H9 (cell line): Measurements from ENCODE around the gene NOTCH1. TPM values are rescaled to one million over a fixed set of nuclear protein-coding genes. Genes with fewer than 3 reads are reported as not detected.

ENCODE experiments used
- DNase-seq: peaks from one replicate; pipeline ENCODE4 v3.0.0-alpha.2; 2017
- H2AFZ ChIP-seq: one replicate; pipeline ENCODE4 v1.6.1; 2013; ENCODE audit warnings: mild to moderate bottlenecking, low read length, control low read depth, moderate library complexity
- H2AK5ac ChIP-seq: 2 replicates; pipeline ENCODE4 v1.6.1; 2013; ENCODE audit warnings: low read length, control low read depth, mixed read lengths; ENCODE audit not compliant: insufficient read length
- H2BK120ac ChIP-seq: one replicate; pipeline ENCODE4 v1.6.1; 2013; ENCODE audit warnings: low read depth, mild to moderate bottlenecking, low read length, control low read depth, inconsistent platforms; ENCODE audit not compliant: poor library complexity, severe bottlenecking
- H2BK12ac ChIP-seq: 2 replicates; pipeline ENCODE4 v1.6.1; 2013; ENCODE audit warnings: low read length, control low read depth, mixed read lengths, low read depth; ENCODE audit not compliant: insufficient read length
- H2BK15ac ChIP-seq: 2 replicates; pipeline ENCODE4 v1.6.1; 2013; ENCODE audit warnings: low read depth, low read length, control low read depth
- H2BK20ac ChIP-seq: one replicate; pipeline ENCODE4 v1.6.1; 2013; ENCODE audit warnings: low read depth, mild to moderate bottlenecking, low read length, control low read depth, inconsistent platforms; ENCODE audit not compliant: poor library complexity, severe bottlenecking
- H2BK5ac ChIP-seq: 2 replicates; pipeline ENCODE4 v1.6.1; 2013; ENCODE audit warnings: low read length, control low read depth, mixed read lengths; ENCODE audit not compliant: insufficient read length
- H3K14ac ChIP-seq: 2 replicates; pipeline ENCODE4 v1.6.1; 2013; ENCODE audit warnings: low read length, control low read depth; ENCODE audit not compliant: insufficient read depth
- H3K18ac ChIP-seq: 2 replicates; pipeline ENCODE4 v1.6.1; 2013; ENCODE audit warnings: low read depth, mild to moderate bottlenecking, mixed read lengths, low read length, control low read depth; ENCODE audit not compliant: insufficient read length
- H3K23ac ChIP-seq: 2 replicates; pipeline ENCODE4 v1.6.1; 2013; ENCODE audit warnings: low read length, control low read depth, mixed read lengths, low read depth; ENCODE audit not compliant: insufficient read length
- H3K23me2 ChIP-seq: 2 replicates; pipeline ENCODE4 v1.6.1; 2013; ENCODE audit warnings: low read depth, mild to moderate bottlenecking, mixed read lengths, low read length, control low read depth; ENCODE audit not compliant: insufficient read length, poor library complexity, severe bottlenecking
- H3K27ac ChIP-seq: 2 replicates; pipeline ENCODE4 v1.5.1; 2013; ENCODE audit warnings: low read length, control low read depth, mixed read lengths, low read depth; ENCODE audit not compliant: insufficient read length
- H3K27me3 ChIP-seq: 2 replicates; pipeline ENCODE4 v1.6.1; 2013; ENCODE audit warnings: low read length, control low read depth, inconsistent platforms; ENCODE audit not compliant: insufficient read depth
- H3K4ac ChIP-seq: 2 replicates; pipeline ENCODE4 v1.6.1; 2013; ENCODE audit warnings: low read depth, mild to moderate bottlenecking, control low read depth, inconsistent platforms, low read length, moderate library complexity
- H3K4me1 ChIP-seq: 2 replicates; pipeline ENCODE4 v1.6.1; 2013; ENCODE audit warnings: low read length, control low read depth, inconsistent platforms; ENCODE audit not compliant: insufficient read depth
- H3K4me2 ChIP-seq: 2 replicates; pipeline ENCODE4 v1.6.1; 2013; ENCODE audit warnings: low read length, control low read depth, mixed read lengths; ENCODE audit not compliant: insufficient read length, insufficient read depth
- H3K56ac ChIP-seq: 2 replicates; pipeline ENCODE4 v1.6.1; 2013; ENCODE audit warnings: low read depth, mild to moderate bottlenecking, mixed read lengths, low read length, control low read depth; ENCODE audit not compliant: insufficient read length
- H3K79me1 ChIP-seq: 2 replicates; pipeline ENCODE4 v1.6.1; 2013; ENCODE audit warnings: low read depth, mild to moderate bottlenecking, moderate library complexity, low read length, control low read depth, inconsistent platforms; ENCODE audit not compliant: insufficient read depth, poor library complexity, severe bottlenecking
- H3K79me2 ChIP-seq: 2 replicates; pipeline ENCODE4 v1.6.1; 2013; ENCODE audit warnings: low read length, control low read depth, inconsistent platforms; ENCODE audit not compliant: insufficient read depth
- H3K9ac ChIP-seq: 2 replicates; pipeline ENCODE4 v1.6.1; 2013; ENCODE audit warnings: low read length, control low read depth, mixed read lengths; ENCODE audit not compliant: insufficient read length; ENCODE audit errors: extremely low read depth
- H3K9me3 ChIP-seq: one replicate; pipeline ENCODE4 v1.6.1; 2013; ENCODE audit warnings: low read depth, low read length, inconsistent platforms; ENCODE audit not compliant: control insufficient read depth
- H3T11ph ChIP-seq: one replicate; pipeline ENCODE4 v1.6.1; 2013; ENCODE audit warnings: mild to moderate bottlenecking, low read length, control low read depth, inconsistent platforms
- H4K20me1 ChIP-seq: one replicate; pipeline ENCODE4 v1.6.1; 2013; ENCODE audit not compliant: control insufficient read depth, insufficient read length, insufficient read depth
- H4K5ac ChIP-seq: 2 replicates; pipeline ENCODE4 v1.6.1; 2013; ENCODE audit warnings: low read depth, mild to moderate bottlenecking, mixed read lengths, low read length, control low read depth; ENCODE audit not compliant: insufficient read length
- H4K8ac ChIP-seq: replicated peaks from 2 replicates; pipeline ENCODE4 v1.6.1; 2013; ENCODE audit warnings: low read length, control low read depth, mixed read lengths, low read depth; ENCODE audit not compliant: insufficient read length
- H4K91ac ChIP-seq: 2 replicates; pipeline ENCODE4 v1.6.1; 2013; ENCODE audit warnings: low read depth, mild to moderate bottlenecking, moderate library complexity, mixed read lengths, low read length, control low read depth; ENCODE audit not compliant: insufficient read length
- H3K27ac Mint-ChIP-seq, 3 experiments: 2 replicates in 2 of 3; 3 replicates in 1 of 3; pipeline ENCODE4 v1.8.0; 2020 to 2021; ENCODE audit warnings: mixed read lengths in 3 of 3, mild to moderate bottlenecking in 1 of 3, moderate library complexity in 1 of 3
- H3K27me3 Mint-ChIP-seq: 2 replicates; pipeline ENCODE4 v1.8.0; 2021; ENCODE audit warnings: low read depth, mild to moderate bottlenecking, moderate library complexity, mixed read lengths
- H3K36me3 Mint-ChIP-seq, 3 experiments: 2 replicates in 2 of 3; 3 replicates in 1 of 3; pipeline ENCODE4 v1.8.0; 2020 to 2021; ENCODE audit warnings: low read depth in 3 of 3, mixed read lengths in 3 of 3; ENCODE audit not compliant: insufficient read depth in 1 of 3
- H3K4me1 Mint-ChIP-seq, 2 experiments: 2 replicates each; pipeline ENCODE4 v1.8.0; 2020; ENCODE audit warnings: mixed read lengths in 2 of 2
- H3K4me3 Mint-ChIP-seq, 2 experiments: 2 replicates in 1 of 2; 3 replicates in 1 of 2; pipeline ENCODE4 v1.8.0; 2020 to 2021; ENCODE audit warnings: mild to moderate bottlenecking in 2 of 2, mixed read lengths in 2 of 2, moderate library complexity in 1 of 2
- H3K9me3 Mint-ChIP-seq, 2 experiments: 2 replicates in 1 of 2; 3 replicates in 1 of 2; pipeline ENCODE4 v1.8.0; 2020; ENCODE audit warnings: mild to moderate bottlenecking in 2 of 2, mixed read lengths in 2 of 2, moderate library complexity in 1 of 2
- CTCF ChIP-seq: fragments of 200-600 bp; sonication (generic); conservative IDR thresholded peaks from 3 replicates; pipeline ENCODE4 v1.8.0; 2021; ENCODE audit warnings: antibody characterized with exemption, mild to moderate bottlenecking
- WGBS: extraction: QIAGEN DNeasy Blood & Tissue Kit; methylation state at CpG from one replicate; pipeline ENCODE4 v1.1.7; 2013; ENCODE audit warnings: missing lambda C conversion rate, low lambda C conversion rate, mixed read lengths; ENCODE audit not compliant: insufficient read length; ENCODE audit errors: extremely low coverage; 5-methylcytosine and 5-hydroxymethylcytosine counted together
- total RNA-seq: library from RNA; stranded (reverse); gene quantifications from 2 replicates; pipeline ENCODE4 v1.2.1, GENCODE V29; 2021

NOTCH1 gene
- total RNA-seq, 1 experiment from 2014 or later, result 71.6 TPM

- peaks cover 36 to 95% (median 88%) of the 10 kb centered on the region in 3 experiments; a peak in 6 of 7 replicates for H3K36me3 Mint-ChIP-seq
- no peak overlapping the region for H3K4ac ChIP-seq
- no peaks in the 10 kb centered on the region for H3K9me3 ChIP-seq
These were observed 98.6 kb downstream of the NOTCH1 start for GRCh38 chr9:136447173-136447778.

More at GRCh38 chr9:136447173-136447778, 98.6 kb downstream of the NOTCH1 start:
- no CpG with 5 or more reads among the region's 27 CpGs for WGBS
- no peak overlapping the region for H2BK5ac ChIP-seq
- H4K91ac ChIP-seq, result no peak overlapping the region
- Mint-ChIP-seq H3K9me3 (no peaks in the 10 kb centered on the region), H3K27me3 (no peaks in the 10 kb centered on the region), H3K4me1 (no peaks in the 10 kb centered on the region), H3K27ac (no peak overlapping the region), H3K4me3 (no peak overlapping the region)
- no peaks in the 10 kb centered on the region for H3K4me1 ChIP-seq
- H2BK20ac ChIP-seq, result no peak overlapping the region
- H4K8ac ChIP-seq, result no peak overlapping the region
- H2BK15ac ChIP-seq, result no peak overlapping the region
- H3K23ac ChIP-seq, result no peak overlapping the region
- no peak overlapping the region for H3K56ac ChIP-seq
- H3T11ph ChIP-seq, result no peak overlapping the region
- no peak for DNase-seq
- H2AK5ac ChIP-seq, result no peak overlapping the region
- no peak for TF ChIP-seq CTCF
- H3K79me1 ChIP-seq, result no peaks in the 10 kb centered on the region
- H3K4me2 ChIP-seq, result no peak overlapping the region
- no peaks in the 10 kb centered on the region for H3K79me2 ChIP-seq
- no peak overlapping the region for H3K18ac ChIP-seq
- no peaks in the 10 kb centered on the region for H3K23me2 ChIP-seq
- no peak overlapping the region for H2BK12ac ChIP-seq
- no peak overlapping the region for H4K5ac ChIP-seq
- no peak overlapping the region for H2AFZ ChIP-seq
- peaks cover 2% of the 10 kb centered on the region for H4K20me1 ChIP-seq
- H3K9ac ChIP-seq, result no peak overlapping the region
- no peak overlapping the region for H3K14ac ChIP-seq
- H3K27ac ChIP-seq, result no peak overlapping the region
- no peaks in the 10 kb centered on the region for H3K27me3 ChIP-seq
- H2BK120ac ChIP-seq, result no peak overlapping the region
